Lung (tissue), 12 donors: ENCODE measurements around the gene CYP24A1. TPM values are rescaled to one million over a fixed set of nuclear protein-coding genes. Genes with fewer than 3 reads are reported as not detected.

Experiments used
- ATAC-seq: fragments of 200-7000 bp; cut with Tn5 transposase; one replicate; pipeline ENCODE4 v1.9.1; 2020; ENCODE audit warnings: moderate number of reproducible peaks; ENCODE audit not compliant: insufficient read depth, low FRiP score
- DNase-seq, 3 donors: peaks; one replicate each; pipeline ENCODE4 v3.0.0-alpha.2; 2013 to 2017
- H3K27ac ChIP-seq, 2 donors: one replicate each; pipeline ENCODE4 v1.5.1; 2013; ENCODE audit warnings: mild to moderate bottlenecking in 2 of 2, moderate library complexity in 2 of 2, control low read depth in 1 of 2, inconsistent platforms in 1 of 2, low read depth in 1 of 2, low read length in 1 of 2
- H3K27me3 ChIP-seq, 3 donors: one replicate each; pipeline ENCODE4 v1.5.1; 2013; ENCODE audit warnings: low read length in 2 of 3; ENCODE audit not compliant: control insufficient read depth in 3 of 3, insufficient read depth in 3 of 3
- H3K36me3 ChIP-seq, 4 donors: one replicate each; pipeline ENCODE4 v1.5.1; 2013; ENCODE audit warnings: low read length in 4 of 4, mild to moderate bottlenecking in 1 of 4, moderate library complexity in 1 of 4; ENCODE audit not compliant: control insufficient read depth in 4 of 4, insufficient read depth in 4 of 4
- H3K4me1 ChIP-seq, 5 donors: one replicate each; pipeline ENCODE4 v1.5.1; 2013; ENCODE audit warnings: low read length in 5 of 5, mild to moderate bottlenecking in 2 of 5, moderate library complexity in 1 of 5; ENCODE audit not compliant: control insufficient read depth in 5 of 5, insufficient read depth in 5 of 5
- H3K4me3 ChIP-seq: one replicate; pipeline ENCODE4 v1.5.1; 2013; ENCODE audit warnings: mild to moderate bottlenecking, control low read depth, moderate library complexity
- H3K9ac ChIP-seq, 2 donors: one replicate each; pipeline ENCODE4 v1.5.1; 2013; ENCODE audit warnings: low read length in 2 of 2, control low read depth in 1 of 2; ENCODE audit not compliant: insufficient read depth in 1 of 2
- H3K9me3 ChIP-seq, 4 donors: one replicate each; pipeline ENCODE4 v1.5.1; 2013; ENCODE audit warnings: low read length in 3 of 4, mild to moderate bottlenecking in 1 of 4, moderate library complexity in 1 of 4; ENCODE audit not compliant: control insufficient read depth in 4 of 4, insufficient read depth in 3 of 4
- WGBS, 2 donors: extraction: QIAGEN DNeasy Blood & Tissue Kit; methylation state at CpG; one replicate each; pipeline ENCODE4 v1.1.7; 2013; 5-methylcytosine and 5-hydroxymethylcytosine counted together
- polyA plus RNA-seq, 2 donors: library from polyadenylated mRNA; stranded (reverse); fragments of 200-250 nt; gene quantifications; one replicate each; pipeline ENCODE4 v1.2.1, GENCODE V29; 2013
- total RNA-seq, 2 donors: library from RNA; depleted of rRNA in 1 of 2; stranded (reverse); fragments of >200 nt in 1 of 2; gene quantifications; one replicate each; pipeline ENCODE4 v1.2.1, GENCODE V29; 2014 to 2021
- TF ChIP-seq, protein P1 (sequence below): IDR thresholded peaks from 2 replicates; pipeline ENCODE4 v1.5.1; 2012; ENCODE audit warnings: mild to moderate bottlenecking; ENCODE audit errors: control extremely low read depth, extremely low read depth
- donor health status: control.
- donor health status: control.
- donor health status: Bipolar disorder and iron deficiency.
- donor health status: healthy.
- donor health status: DM: yes; HTN: yes; CAD: no.

Gene CYP24A1
- total and polyA plus RNA-seq, 4 donors, result 0.30 to 5.9 (median 1.1) TPM

DNA sequence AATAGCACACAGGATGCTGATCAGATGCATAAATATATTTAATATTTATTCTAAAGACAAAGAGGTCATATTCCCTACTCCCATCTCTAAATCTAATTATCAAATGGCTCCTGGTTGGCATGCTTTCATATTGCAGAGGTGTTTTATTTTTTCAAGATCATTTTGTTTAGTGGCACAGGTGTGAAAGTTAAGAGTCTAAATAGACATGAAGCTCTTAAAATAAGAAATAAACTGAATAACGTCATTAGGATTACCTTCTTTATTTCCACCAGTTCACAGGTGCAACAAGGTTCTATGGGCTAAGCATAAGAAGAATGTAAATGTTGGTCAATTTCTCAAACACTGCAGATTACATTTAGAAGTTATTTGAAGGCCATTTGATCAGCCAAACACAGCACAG is 7.1 kb upstream of the CYP24A1 start:
- WGBS, 2 donors, result 93 to 97% methylated on average over 1 of the region's 1 CpG
- Histone ChIP-seq H3K27ac (no peak overlapping the region), H3K9ac (no peak overlapping the region), H3K4me3 (no peak overlapping the region), H3K4me1 (no peaks in the 10 kb centered on the region), H3K36me3 (no peaks in the 10 kb centered on the region), H3K27me3 (peaks cover 0 to 13% (median 7%) of the 10 kb centered on the region in 3 donors), H3K9me3 (no peaks in the 10 kb centered on the region)
- TF ChIP-seq, protein P1, sequence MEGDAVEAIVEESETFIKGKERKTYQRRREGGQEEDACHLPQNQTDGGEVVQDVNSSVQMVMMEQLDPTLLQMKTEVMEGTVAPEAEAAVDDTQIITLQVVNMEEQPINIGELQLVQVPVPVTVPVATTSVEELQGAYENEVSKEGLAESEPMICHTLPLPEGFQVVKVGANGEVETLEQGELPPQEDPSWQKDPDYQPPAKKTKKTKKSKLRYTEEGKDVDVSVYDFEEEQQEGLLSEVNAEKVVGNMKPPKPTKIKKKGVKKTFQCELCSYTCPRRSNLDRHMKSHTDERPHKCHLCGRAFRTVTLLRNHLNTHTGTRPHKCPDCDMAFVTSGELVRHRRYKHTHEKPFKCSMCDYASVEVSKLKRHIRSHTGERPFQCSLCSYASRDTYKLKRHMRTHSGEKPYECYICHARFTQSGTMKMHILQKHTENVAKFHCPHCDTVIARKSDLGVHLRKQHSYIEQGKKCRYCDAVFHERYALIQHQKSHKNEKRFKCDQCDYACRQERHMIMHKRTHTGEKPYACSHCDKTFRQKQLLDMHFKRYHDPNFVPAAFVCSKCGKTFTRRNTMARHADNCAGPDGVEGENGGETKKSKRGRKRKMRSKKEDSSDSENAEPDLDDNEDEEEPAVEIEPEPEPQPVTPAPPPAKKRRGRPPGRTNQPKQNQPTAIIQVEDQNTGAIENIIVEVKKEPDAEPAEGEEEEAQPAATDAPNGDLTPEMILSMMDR, result no peak
- DNase-seq, result no peak
- no peak for ATAC-seq

DNA sequence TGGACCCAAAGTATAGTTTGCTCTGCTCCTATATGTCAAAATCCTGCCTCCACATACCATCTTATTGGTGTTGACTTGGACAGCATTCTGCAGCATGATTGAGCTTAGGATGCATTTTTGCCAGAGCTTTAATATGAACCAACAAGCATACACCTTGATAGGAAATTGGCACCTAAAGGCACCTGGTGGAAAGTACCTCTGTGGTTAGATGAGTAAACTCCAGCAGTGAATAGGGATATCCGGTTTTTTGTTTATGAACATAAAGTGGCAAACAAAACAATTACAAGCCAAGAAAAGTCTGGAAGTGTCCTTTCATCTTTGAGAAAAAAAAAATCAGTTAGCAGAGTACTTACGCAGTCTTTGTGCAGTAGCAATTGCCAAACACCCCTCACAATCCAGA is 6.2 kb upstream of the CYP24A1 start:
- WGBS, 2 donors, result 49 to 75% methylated on average over 2 of the region's 2 CpGs
- Histone ChIP-seq H3K27me3 (peaks cover 0 to 21% (median 15%) of the 10 kb centered on the region in 3 donors), H3K4me1 (peaks cover 0 to 3% (median 0%) of the 10 kb centered on the region in 5 donors), H3K36me3 (no peaks in the 10 kb centered on the region), H3K9ac (no peak overlapping the region), H3K4me3 (no peak overlapping the region), H3K9me3 (no peaks in the 10 kb centered on the region), H3K27ac (no peak overlapping the region)
- TF ChIP-seq, protein P1, result no peak
- ATAC-seq (no peak), DNase-seq (no peak)

DNA sequence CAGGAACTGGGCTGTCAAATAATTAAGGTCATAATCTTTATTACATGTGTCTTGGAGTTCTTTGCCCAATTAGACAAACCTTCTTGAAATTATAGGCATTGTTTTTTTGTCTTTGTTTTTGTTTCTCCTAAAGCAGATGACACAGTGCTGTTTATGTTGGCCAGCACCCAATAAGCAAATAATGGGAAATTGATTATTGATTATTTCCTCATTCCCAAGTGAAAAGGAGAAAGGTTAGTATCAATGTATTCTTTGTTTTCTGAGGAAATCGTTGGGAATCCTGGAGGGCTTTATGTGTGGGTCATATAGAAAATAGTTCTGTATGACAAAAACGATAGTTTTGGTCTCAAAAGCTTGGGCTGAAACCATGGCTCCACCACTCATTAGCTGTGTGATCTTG is 4.5 kb upstream of the CYP24A1 start:
- H3K4me3 ChIP-seq, result no peak overlapping the region
- no peak for DNase-seq
- no peak for ATAC-seq
- no peak overlapping the region for H3K9ac ChIP-seq
- no peaks in the 10 kb centered on the region for H3K36me3 ChIP-seq
- 80 to 85% methylated on average over 2 of the region's 2 CpGs for WGBS, 2 donors
- H3K27ac ChIP-seq, result no peak overlapping the region
- TF ChIP-seq, protein P1, result no peak
- H3K4me1 ChIP-seq, result peaks cover 0 to 19% (median 6%) of the 10 kb centered on the region in 5 donors
- no peaks in the 10 kb centered on the region for H3K9me3 ChIP-seq
- H3K27me3 ChIP-seq, result peaks cover 8 to 33% (median 28%) of the 10 kb centered on the region in 3 donors

DNA sequence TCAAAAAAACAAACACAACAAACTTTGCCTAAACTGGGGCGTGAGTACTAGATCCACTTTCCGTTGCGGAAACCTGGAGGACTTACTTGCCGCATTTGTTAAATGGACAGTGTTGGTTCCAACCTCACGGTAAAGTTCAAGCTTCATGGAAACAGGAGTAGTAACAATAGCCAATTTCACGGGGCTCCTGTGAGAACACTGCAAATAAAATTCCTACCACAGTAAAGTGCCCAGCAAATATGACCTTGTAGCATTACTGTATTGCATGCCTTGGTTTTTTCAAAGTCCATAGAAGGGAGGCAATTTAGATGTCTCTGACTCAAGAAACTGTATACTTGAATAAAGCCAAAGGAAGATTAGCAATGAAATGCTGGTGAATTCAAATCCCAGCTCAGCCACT is 3.6 kb upstream of the CYP24A1 start:
- Histone ChIP-seq H3K36me3 (no peaks in the 10 kb centered on the region), H3K27ac (no peak overlapping the region), H3K4me1 (peaks cover 0 to 28% (median 10%) of the 10 kb centered on the region in 5 donors), H3K27me3 (peaks cover 17 to 41% (median 36%) of the 10 kb centered on the region in 3 donors), H3K9me3 (no peaks in the 10 kb centered on the region), H3K9ac (no peak overlapping the region), H3K4me3 (no peak overlapping the region)
- ATAC-seq (no peak), DNase-seq (no peak)
- WGBS, 2 donors, result 77 to 89% methylated on average over 6 of the region's 6 CpGs
- TF ChIP-seq, protein P1, result no peak
